Measurements from ENCODE around the gene SYNJ2. TPM values are rescaled to one million over a fixed set of nuclear protein-coding genes. Genes with fewer than 3 reads are reported as not detected.

The SYNJ2 gene
- total RNA-seq, 2 experiments from 2014 or later = 38.2 to 38.5 TPM

GRCh38 chr6:157994125-157994795, 12.6 kb downstream of the SYNJ2 start:
- POLR2A ChIA-PET = interaction anchor here (1.0 kb wide), 1 partner anchor 32 kb away, joined by 3 read pairs; no protein-coding TSS in a partner anchor
- no peak for ATAC-seq

GRCh38 chr6:157995458-157995857, 13.8 kb downstream of the SYNJ2 start:
- CTCF ChIA-PET = interaction anchor here (2.0 kb wide), 1 partner anchor 31 kb away, joined by 12 read pairs; no protein-coding TSS in a partner anchor
- peaks cover 23% of the 10 kb centered on the region for H3K4me1 Mint-ChIP-seq (ENCODE audit: low read depth)

More at GRCh38 chr6:157994125-157994795, 12.6 kb downstream of the SYNJ2 start:
- DNase-seq = no peak
- H3K27ac Mint-ChIP-seq = no peak overlapping the region
- no peaks in the 10 kb centered on the region for H3K27me3 Mint-ChIP-seq (ENCODE audit: low read depth)
- no peaks in the 10 kb centered on the region for H3K9me3 Mint-ChIP-seq (ENCODE audit: insufficient read depth)
- H3K36me3 Mint-ChIP-seq (ENCODE audit: low read depth) = no peaks in the 10 kb centered on the region
- no peak overlapping the region for H3K4me3 Mint-ChIP-seq
- CTCF ChIA-PET = interaction anchor here (2.0 to 2.4 kb wide), 2 partner anchors 10 to 32 kb away, joined by 8 to 12 read pairs; no protein-coding TSS in a partner anchor
- peaks cover 35% of the 10 kb centered on the region for H3K4me1 Mint-ChIP-seq (ENCODE audit: low read depth)

DNA sequence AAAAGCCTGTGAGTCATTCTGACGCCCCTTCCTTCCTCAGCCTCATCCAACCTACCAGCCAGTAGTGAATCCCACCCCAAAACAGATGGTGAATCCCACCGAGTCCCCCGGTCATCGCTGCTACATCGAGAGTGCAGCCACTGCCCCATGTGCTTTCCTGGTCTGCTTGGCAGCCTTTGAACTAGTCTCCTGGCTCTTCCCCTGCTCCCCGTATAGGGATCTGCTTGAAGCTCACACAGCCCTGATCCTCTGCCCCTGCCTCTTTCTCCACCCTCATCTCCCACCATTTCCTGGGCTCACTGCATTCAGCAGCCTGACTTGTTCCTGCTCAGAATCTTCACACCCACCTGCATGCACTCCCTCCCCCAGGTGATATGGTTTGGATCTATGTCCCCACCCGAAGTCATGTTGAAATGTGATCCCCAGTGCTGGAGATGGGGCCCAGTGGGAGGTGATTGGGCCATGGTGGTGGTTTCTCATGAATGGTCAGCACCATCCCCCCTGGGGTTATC, 14.6 kb downstream of the SYNJ2 start:
- CTCF ChIA-PET = interaction anchor here (2.0 kb wide), 1 partner anchor 30 kb away, joined by 12 read pairs; no protein-coding TSS in a partner anchor
- no peak for ATAC-seq
- peaks cover 4% of the 10 kb centered on the region for H3K36me3 Mint-ChIP-seq (ENCODE audit: low read depth)
- POLR2A ChIA-PET = interaction anchor here (1.9 kb wide), 1 partner anchor 11 kb away, joined by 6 read pairs; no protein-coding TSS in a partner anchor
- no peaks in the 10 kb centered on the region for H3K9me3 Mint-ChIP-seq (ENCODE audit: insufficient read depth)
- H3K27ac Mint-ChIP-seq = no peak overlapping the region
- H3K4me3 Mint-ChIP-seq = no peak overlapping the region
- peaks cover 15% of the 10 kb centered on the region for H3K4me1 Mint-ChIP-seq (ENCODE audit: low read depth)
- no peaks in the 10 kb centered on the region for H3K27me3 Mint-ChIP-seq (ENCODE audit: low read depth)
- DNase-seq = no peak

More at GRCh38 chr6:157995458-157995857, 13.8 kb downstream of the SYNJ2 start:
- H3K27ac Mint-ChIP-seq = no peak overlapping the region
- no peak for ATAC-seq
- no peaks in the 10 kb centered on the region for H3K9me3 Mint-ChIP-seq (ENCODE audit: insufficient read depth)
- no peak overlapping the region for H3K4me3 Mint-ChIP-seq
- DNase-seq = no peak
- no peaks in the 10 kb centered on the region for H3K27me3 Mint-ChIP-seq (ENCODE audit: low read depth)
- POLR2A ChIA-PET = interaction anchor here (0.6 to 1.9 kb wide), 2 partner anchors 11 to 36 kb away, joined by 3 to 6 read pairs; no protein-coding TSS in a partner anchor
- no peaks in the 10 kb centered on the region for H3K36me3 Mint-ChIP-seq (ENCODE audit: low read depth)

- Mint-ChIP-seq H3K4me1 (ENCODE audit: low read depth) (peaks cover 15% of the 10 kb centered on the region), H3K27me3 (ENCODE audit: low read depth) (no peaks in the 10 kb centered on the region), H3K9me3 (ENCODE audit: insufficient read depth) (no peaks in the 10 kb centered on the region), H3K27ac (no peak overlapping the region), H3K36me3 (ENCODE audit: low read depth) (peaks cover 10% of the 10 kb centered on the region), H3K4me3 (no peak overlapping the region)
- ChIA-PET POLR2A (interaction anchor here (1.9 kb wide), 1 partner anchor 12 kb away, joined by 6 read pairs; no protein-coding TSS in a partner anchor), CTCF (no interaction called here)
- ATAC-seq (no peak), DNase-seq (no peak)
Observed at GRCh38 chr6:157996918-157997702, 15.4 kb downstream of the SYNJ2 start.

GRCh38 chr6:157997893-157998608, 16.4 kb downstream of the SYNJ2 start:
- Mint-ChIP-seq H3K27ac (no peak overlapping the region), H3K4me1 (ENCODE audit: low read depth) (peaks cover 23% of the 10 kb centered on the region), H3K36me3 (ENCODE audit: low read depth) (peaks cover 10% of the 10 kb centered on the region), H3K9me3 (ENCODE audit: insufficient read depth) (no peaks in the 10 kb centered on the region), H3K27me3 (ENCODE audit: low read depth) (no peaks in the 10 kb centered on the region), H3K4me3 (no peak overlapping the region)
- POLR2A ChIA-PET = no interaction called here
- ATAC-seq (no peak), DNase-seq (no peak)
- CTCF ChIA-PET = no interaction called here

DNA sequence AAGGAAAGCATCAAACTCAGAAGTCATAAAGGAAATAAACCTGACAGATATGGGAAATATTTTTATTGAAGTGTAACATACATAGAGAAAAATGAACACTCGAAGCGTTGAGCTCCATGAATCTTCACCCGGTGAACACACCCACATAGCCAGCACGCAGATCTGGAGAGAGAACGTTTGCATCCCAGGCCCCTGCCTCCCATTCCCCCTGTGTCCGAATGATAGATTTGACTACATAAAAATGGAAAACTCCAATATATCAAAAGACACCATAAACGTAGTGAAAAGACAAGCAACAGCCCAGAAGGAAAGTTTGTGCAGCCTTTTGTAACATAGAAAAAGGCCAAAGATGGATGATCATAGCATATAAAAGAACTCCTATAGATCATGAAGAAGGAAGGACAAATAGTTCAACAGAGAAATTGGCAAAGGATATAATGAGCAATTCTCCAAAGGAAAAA, 17.1 kb downstream of the SYNJ2 start:
- Mint-ChIP-seq H3K27me3 (ENCODE audit: low read depth) (no peaks in the 10 kb centered on the region), H3K4me1 (ENCODE audit: low read depth) (peaks cover 26% of the 10 kb centered on the region), H3K9me3 (ENCODE audit: insufficient read depth) (no peaks in the 10 kb centered on the region), H3K27ac (no peak overlapping the region), H3K36me3 (ENCODE audit: low read depth) (peaks cover 10% of the 10 kb centered on the region), H3K4me3 (no peak overlapping the region)
- DNase-seq (no peak), ATAC-seq (no peak)
- ChIA-PET POLR2A (no interaction called here), CTCF (interaction anchor here (1.0 to 1.5 kb wide), 2 partner anchors 16 to 73 kb away, joined by 4 read pairs; no protein-coding TSS in a partner anchor)

GRCh38 chr6:157999168-158000051, 17.7 kb downstream of the SYNJ2 start:
- Mint-ChIP-seq H3K36me3 (ENCODE audit: low read depth) (peaks cover 10% of the 10 kb centered on the region), H3K27me3 (ENCODE audit: low read depth) (no peaks in the 10 kb centered on the region), H3K27ac (no peak overlapping the region), H3K4me1 (ENCODE audit: low read depth) (peaks cover 29% of the 10 kb centered on the region), H3K9me3 (ENCODE audit: insufficient read depth) (no peaks in the 10 kb centered on the region), H3K4me3 (no peak overlapping the region)
- ATAC-seq (no peak), DNase-seq (no peak)
- CTCF ChIA-PET = interaction anchor here (0.7 to 1.5 kb wide), 3 partner anchors 16 to 73 kb away, joined by 3 to 4 read pairs (median 4); no protein-coding TSS in a partner anchor
- POLR2A ChIA-PET = interaction anchor here (1.0 kb wide), 1 partner anchor 9 kb away, joined by 3 read pairs; no protein-coding TSS in a partner anchor

DNA sequence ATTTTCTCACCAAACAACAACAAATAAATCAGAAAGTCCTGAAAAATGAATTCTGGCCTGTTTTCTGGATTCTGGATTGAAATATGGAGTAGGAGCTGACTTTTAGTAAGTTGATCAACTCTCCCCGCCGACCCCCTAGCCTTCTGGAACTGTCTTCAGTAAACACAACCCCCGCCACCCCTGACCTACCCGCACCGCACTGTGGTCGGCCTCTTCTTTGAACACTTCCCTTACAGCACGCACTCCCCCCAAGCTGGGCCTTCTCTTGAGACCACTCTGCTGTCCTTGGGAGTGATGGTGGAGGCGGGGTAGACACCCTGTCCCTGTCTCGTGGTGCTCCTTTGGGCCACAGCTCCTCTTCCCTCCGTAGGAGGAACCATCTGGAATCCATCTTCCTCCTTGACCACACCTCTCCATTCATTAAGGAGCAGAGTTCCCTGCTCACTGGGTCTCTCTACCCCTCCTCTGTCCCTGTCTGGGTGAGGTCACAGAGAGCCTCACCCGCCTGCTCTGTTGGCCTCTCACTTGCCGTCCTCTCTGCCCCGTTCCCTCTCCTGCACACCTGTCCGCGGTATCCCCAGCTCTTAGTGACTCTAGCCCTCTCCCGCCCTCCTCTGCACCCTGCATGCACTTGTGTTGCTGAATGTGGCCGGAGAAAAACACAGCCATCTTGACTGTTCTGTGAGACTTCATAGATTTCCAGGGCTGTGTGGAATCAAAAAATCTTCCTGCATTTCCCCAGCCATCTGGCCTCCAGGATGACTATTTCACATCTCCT, 19.1 kb downstream of the SYNJ2 start:
- Mint-ChIP-seq H3K27ac (no peak overlapping the region), H3K9me3 (ENCODE audit: insufficient read depth) (no peaks in the 10 kb centered on the region), H3K4me1 (ENCODE audit: low read depth) (peaks cover 38% of the 10 kb centered on the region), H3K36me3 (ENCODE audit: low read depth) (peaks cover 11% of the 10 kb centered on the region), H3K4me3 (no peak overlapping the region), H3K27me3 (ENCODE audit: low read depth) (no peaks in the 10 kb centered on the region)
- CTCF ChIA-PET = interaction anchor here (0.6 to 0.8 kb wide), 2 partner anchors 25 to 1040 kb away, joined by 3 to 4 read pairs; no protein-coding TSS in a partner anchor
- POLR2A ChIA-PET = interaction anchor here (0.5 to 0.8 kb wide), 2 partner anchors 12 to 57 kb away, joined by 3 read pairs; no protein-coding TSS in a partner anchor
- DNase-seq (no peak), ATAC-seq (no peak)

- Mint-ChIP-seq H3K4me3 (no peak overlapping the region), H3K4me1 (ENCODE audit: low read depth) (peaks cover 40% of the 10 kb centered on the region), H3K27ac (no peak overlapping the region), H3K36me3 (ENCODE audit: low read depth) (peaks cover 18% of the 10 kb centered on the region), H3K27me3 (ENCODE audit: low read depth) (no peaks in the 10 kb centered on the region), H3K9me3 (ENCODE audit: insufficient read depth) (no peaks in the 10 kb centered on the region)
- ATAC-seq (peak; percentile 17), DNase-seq (no peak)
- ChIA-PET CTCF (interaction anchor here (1.0 to 1.8 kb wide), 3 partner anchors 23 to 70 kb away, joined by 3 to 5 read pairs (median 4); no protein-coding TSS in a partner anchor), POLR2A (interaction anchor here (0.6 kb wide), 1 partner anchor 24 kb away, joined by 3 read pairs; no protein-coding TSS in a partner anchor)
Observed at GRCh38 chr6:158002249-158002950, 20.7 kb downstream of the SYNJ2 start.

Data from activated CD8-positive, alpha-beta T cell treated with anti-CD3 and anti-CD28 coated beads, Interleukin-2, amount 10 ng/mL, durations not matched to agents 7 days and 5 days (primary cell).